Activated gamma-delta T cell treated with anti-CD3 and anti-CD28 coated beads, Interleukin-2, amount 50 U/mL, for 16 hours (primary cell): ENCODE results near the gene CCN6.
"Not testable (repeated sequence)": the region's sequence is repeated elsewhere in the genome, so short reads cannot be mapped to it uniquely, and the experiment has no call there.

Source experiments
- DNase-seq: peaks from one replicate; pipeline ENCODE4 v3.0.0-alpha.2; 2020; ENCODE audit warnings: low read depth

Gene CCN6

DNA sequence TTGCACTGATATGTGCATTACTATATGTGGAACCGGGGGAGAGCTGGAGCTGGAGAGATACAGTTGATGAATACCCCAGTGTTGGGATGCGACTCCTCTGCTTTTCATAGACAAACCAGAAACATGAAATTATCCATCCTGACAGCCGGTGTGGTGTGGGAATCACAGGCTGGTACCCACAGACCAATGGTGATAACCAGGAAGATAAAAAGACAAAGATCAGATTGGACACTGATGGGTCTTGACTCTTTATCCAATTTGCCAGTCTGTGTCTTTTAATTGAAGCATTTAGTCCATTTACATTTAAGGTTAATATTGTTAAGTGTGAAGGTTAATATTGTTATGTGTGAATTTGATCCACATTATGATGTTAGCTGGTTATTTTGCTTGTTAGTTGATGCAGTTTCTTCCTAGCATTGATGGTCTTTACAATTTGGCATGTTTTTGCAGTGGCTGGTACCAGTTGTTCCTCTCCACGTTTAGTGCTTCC is 2.6 kb upstream of the CCN6 start:
- not testable (repeated sequence) for DNase-seq

DNA sequence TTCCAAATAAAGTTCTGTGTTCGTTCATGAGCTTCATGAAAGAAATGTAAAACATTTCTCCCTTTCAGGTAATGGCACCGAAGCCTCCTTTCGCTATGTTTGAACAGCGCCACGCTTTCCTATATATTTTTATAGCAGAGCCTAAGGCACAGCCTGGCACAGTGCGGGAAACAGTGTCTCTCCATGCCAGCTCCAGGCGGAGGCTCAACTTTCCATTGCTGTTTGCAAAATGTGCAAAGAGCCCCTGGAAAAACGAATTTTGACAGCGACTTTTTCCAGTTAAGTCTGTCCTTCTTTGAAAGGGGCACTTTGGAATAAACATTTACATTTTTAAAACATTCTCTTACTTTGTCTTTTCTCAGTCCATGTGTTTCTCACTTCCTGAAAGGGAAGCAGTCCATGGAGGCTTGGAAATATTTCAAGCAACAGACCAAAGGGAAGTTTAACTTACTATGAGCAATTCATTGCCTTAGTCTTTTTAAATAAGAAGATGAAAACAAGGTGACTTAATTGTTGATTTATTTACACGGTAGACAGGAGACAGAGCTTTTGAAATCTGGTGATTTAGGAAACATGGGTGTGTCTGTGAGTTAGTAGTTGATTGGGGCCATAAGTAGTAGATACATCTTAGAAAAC is 769 bp downstream of the CCN6 start:
- no peak for DNase-seq

GRCh38 chr6:112058243-112059032 is 4.5 kb downstream of the CCN6 start:
- no peak for DNase-seq

- no peak for DNase-seq
Measured at GRCh38 chr6:112061605-112062004, 7.7 kb downstream of the CCN6 start.

- DNase-seq: no peak
Measured at GRCh38 chr6:112062966-112063365, 9.1 kb downstream of the CCN6 start.

- DNase-seq: no peak
Measured at GRCh38 chr6:112065426-112065986, 11.6 kb downstream of the CCN6 start.

GRCh38 chr6:112066606-112067005 is 12.7 kb downstream of the CCN6 start:
- no peak for DNase-seq

- DNase-seq: no peak
Measured at GRCh38 chr6:112081569-112081968, 27.7 kb downstream of the CCN6 start.

- DNase-seq: no peak
Measured at GRCh38 chr6:112085286-112086065, 31.6 kb downstream of the CCN6 start.

- DNase-seq: no peak
Measured at GRCh38 chr6:112086744-112087135, 32.8 kb downstream of the CCN6 start.

DNA sequence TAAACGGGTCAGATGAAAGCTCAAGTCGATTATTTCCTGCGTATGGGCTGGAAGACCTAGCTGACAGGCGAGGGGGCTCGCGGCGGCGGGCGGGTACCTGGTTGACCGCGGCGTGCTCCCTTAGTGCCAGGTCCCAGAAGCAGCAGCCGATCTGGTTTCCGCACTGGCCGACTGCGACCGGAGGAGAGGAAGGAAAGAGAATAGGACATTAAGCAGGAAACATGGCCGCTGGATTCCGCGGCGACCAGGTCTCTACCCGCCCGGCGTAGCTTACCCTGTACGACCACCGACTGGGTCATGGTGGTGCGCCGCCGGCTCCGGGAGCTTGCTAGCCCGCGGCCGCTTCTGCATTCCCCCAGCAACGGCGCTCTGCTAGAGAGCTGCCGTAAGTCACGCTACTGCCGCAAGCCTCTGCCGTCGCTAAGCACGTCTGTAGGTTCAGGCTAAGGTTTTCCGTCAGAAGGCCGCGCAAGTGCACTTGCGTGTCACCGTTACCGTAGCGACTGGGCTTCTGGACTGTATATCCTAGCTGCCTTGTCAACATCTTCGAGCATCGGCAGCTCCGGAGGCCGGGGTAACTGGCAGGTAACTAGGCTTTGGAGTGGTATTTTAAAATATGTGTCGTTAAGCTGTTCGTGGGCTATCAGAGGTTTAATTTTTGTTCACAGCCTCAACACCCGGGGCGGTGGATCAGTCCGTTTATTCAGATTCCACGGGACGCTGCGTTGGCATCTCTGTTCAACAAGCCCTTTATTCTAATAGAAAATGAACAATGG is 33.4 kb downstream of the CCN6 start, which contains the start of the genes FAM229B and TUBE1:
Gene FAM229B, plus strand, starts transcription at position 456 of the 776 bp plus-strand sequence. CDS start 11,693 bp downstream, outside the sequence.
Gene TUBE1, minus strand, starts transcription at position 347 of the 776 bp plus-strand sequence. Its CDS starts 48 bp downstream, at position 299.
- peak; percentile 79 for DNase-seq

- no peak for DNase-seq
Measured at GRCh38 chr6:112087916-112088315, 34.0 kb downstream of the CCN6 start.

- DNase-seq: no peak
Measured at GRCh38 chr6:112096901-112097300, 43.0 kb downstream of the CCN6 start.

DNA sequence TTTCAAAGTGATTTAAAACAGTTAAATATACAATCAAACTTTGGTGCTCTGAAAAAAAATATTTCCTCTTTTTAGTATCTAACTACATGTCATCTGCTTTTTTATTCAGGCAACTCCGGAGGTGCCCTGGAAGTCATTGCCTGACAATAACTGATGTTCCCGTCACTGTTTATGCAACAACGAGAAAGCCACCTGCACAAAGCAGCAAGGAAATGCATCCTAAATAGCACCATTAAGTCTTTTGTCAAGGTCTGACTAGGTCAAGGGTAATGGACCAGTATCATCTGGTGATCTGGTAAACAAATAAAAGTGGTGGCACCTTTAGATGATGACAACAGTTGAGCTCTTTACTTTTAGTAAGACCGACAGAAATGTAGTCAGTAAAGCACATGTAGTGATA is 46.7 kb downstream of the CCN6 start:
- no peak for DNase-seq

- not testable (repeated sequence) for DNase-seq
Measured at GRCh38 chr6:112106026-112106425, 52.1 kb downstream of the CCN6 start.

DNA sequence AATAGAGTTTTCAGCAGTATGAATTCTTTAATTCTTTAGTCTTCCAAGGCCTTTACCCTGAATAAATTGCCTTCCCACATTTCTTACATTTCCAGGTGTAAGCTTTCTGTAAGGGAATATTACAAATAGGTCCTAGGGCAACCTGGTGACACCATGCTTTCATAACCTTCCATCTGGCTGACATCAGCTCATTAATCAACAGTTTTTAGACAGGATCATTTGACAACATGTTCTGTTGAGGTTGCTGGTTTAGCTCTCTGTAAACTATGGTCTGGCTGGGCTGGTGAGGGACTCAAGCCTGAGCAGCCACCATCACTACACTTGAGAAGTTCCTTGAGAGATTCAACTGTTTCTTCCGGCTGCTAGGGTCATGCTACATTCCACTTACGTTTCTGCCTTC is 52.7 kb downstream of the CCN6 start:
- DNase-seq: no peak

- DNase-seq: no peak
Measured at GRCh38 chr6:112109262-112109661, 55.4 kb downstream of the CCN6 start.

GRCh38 chr6:112113431-112113830 is 59.5 kb downstream of the CCN6 start:
- DNase-seq: no peak

DNA sequence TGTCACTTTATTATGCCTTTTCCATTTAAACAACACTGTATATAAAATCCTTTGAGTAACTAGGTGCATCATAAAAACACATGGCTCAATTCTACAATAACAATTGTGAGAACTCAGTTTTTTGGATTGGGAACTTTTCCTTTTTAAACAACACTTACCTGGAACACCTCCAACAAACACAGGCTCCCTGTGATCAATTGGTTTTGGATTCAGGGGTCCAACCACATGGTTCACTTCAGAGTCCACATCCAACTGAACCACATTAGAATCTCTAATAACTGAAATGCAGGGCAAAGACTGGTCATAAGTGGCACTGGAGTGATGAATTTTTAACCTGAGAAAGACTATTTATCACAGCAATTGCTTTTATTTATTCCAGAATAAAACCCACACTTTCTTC is 60.0 kb downstream of the CCN6 start:
- no peak for DNase-seq

- no peak for DNase-seq
Measured at GRCh38 chr6:112114577-112115223, 60.8 kb downstream of the CCN6 start.

GRCh38 chr6:112116221-112116620 is 62.3 kb downstream of the CCN6 start:
- DNase-seq: no peak
